H1 (cell line): Measurements from ENCODE around the gene ZP2.

Source experiments
- EP300 ChIP-seq, 2 experiments: IDR thresholded peaks; 1 replicate in 1 of 2; 2 replicates in 1 of 2; pipeline ENCODE4 v1.6.1; 2011 to 2012; ENCODE audit warnings: low read depth in 2 of 2, low read length in 2 of 2, mild to moderate bottlenecking in 2 of 2, borderline replicate concordance in 1 of 2, inconsistent platforms in 1 of 2, moderate library complexity in 1 of 2
- POLR2A ChIP-seq, 2 experiments: IDR thresholded peaks; 1 replicate in 1 of 2; 2 replicates in 1 of 2; pipeline ENCODE4 v1.6.1; 2011; ENCODE audit warnings: low read depth in 2 of 2, low read length in 2 of 2, mild to moderate bottlenecking in 2 of 2; ENCODE audit errors: control extremely low read depth in 1 of 2
- TF ChIP-seq, protein P1 (sequence below): fragments of 300-600 bp; sonication (generic); IDR thresholded peaks from 2 replicates; pipeline ENCODE4 v1.7.1; 2012; ENCODE audit warnings: low read length, moderate library complexity, mild to moderate bottlenecking, inconsistent platforms; ENCODE audit not compliant: insufficient replicate concordance
- TF ChIP-seq, protein P2 (sequence below), 3 experiments: IDR thresholded peaks; 1 replicate in 2 of 3; 2 replicates in 1 of 3; pipeline versions ENCODE4 v1.5.1 to v1.6.1; 2011; ENCODE audit warnings: low read length in 3 of 3, mild to moderate bottlenecking in 3 of 3, inconsistent platforms in 2 of 3, low read depth in 1 of 3, moderate library complexity in 1 of 3; ENCODE audit not compliant: insufficient read depth in 1 of 3; ENCODE audit errors: control extremely low read depth in 1 of 3

GRCh38 chr16:21172650-21173049 lies 38.7 kb downstream of the ZP2 start:
- TF ChIP-seq, protein P1, sequence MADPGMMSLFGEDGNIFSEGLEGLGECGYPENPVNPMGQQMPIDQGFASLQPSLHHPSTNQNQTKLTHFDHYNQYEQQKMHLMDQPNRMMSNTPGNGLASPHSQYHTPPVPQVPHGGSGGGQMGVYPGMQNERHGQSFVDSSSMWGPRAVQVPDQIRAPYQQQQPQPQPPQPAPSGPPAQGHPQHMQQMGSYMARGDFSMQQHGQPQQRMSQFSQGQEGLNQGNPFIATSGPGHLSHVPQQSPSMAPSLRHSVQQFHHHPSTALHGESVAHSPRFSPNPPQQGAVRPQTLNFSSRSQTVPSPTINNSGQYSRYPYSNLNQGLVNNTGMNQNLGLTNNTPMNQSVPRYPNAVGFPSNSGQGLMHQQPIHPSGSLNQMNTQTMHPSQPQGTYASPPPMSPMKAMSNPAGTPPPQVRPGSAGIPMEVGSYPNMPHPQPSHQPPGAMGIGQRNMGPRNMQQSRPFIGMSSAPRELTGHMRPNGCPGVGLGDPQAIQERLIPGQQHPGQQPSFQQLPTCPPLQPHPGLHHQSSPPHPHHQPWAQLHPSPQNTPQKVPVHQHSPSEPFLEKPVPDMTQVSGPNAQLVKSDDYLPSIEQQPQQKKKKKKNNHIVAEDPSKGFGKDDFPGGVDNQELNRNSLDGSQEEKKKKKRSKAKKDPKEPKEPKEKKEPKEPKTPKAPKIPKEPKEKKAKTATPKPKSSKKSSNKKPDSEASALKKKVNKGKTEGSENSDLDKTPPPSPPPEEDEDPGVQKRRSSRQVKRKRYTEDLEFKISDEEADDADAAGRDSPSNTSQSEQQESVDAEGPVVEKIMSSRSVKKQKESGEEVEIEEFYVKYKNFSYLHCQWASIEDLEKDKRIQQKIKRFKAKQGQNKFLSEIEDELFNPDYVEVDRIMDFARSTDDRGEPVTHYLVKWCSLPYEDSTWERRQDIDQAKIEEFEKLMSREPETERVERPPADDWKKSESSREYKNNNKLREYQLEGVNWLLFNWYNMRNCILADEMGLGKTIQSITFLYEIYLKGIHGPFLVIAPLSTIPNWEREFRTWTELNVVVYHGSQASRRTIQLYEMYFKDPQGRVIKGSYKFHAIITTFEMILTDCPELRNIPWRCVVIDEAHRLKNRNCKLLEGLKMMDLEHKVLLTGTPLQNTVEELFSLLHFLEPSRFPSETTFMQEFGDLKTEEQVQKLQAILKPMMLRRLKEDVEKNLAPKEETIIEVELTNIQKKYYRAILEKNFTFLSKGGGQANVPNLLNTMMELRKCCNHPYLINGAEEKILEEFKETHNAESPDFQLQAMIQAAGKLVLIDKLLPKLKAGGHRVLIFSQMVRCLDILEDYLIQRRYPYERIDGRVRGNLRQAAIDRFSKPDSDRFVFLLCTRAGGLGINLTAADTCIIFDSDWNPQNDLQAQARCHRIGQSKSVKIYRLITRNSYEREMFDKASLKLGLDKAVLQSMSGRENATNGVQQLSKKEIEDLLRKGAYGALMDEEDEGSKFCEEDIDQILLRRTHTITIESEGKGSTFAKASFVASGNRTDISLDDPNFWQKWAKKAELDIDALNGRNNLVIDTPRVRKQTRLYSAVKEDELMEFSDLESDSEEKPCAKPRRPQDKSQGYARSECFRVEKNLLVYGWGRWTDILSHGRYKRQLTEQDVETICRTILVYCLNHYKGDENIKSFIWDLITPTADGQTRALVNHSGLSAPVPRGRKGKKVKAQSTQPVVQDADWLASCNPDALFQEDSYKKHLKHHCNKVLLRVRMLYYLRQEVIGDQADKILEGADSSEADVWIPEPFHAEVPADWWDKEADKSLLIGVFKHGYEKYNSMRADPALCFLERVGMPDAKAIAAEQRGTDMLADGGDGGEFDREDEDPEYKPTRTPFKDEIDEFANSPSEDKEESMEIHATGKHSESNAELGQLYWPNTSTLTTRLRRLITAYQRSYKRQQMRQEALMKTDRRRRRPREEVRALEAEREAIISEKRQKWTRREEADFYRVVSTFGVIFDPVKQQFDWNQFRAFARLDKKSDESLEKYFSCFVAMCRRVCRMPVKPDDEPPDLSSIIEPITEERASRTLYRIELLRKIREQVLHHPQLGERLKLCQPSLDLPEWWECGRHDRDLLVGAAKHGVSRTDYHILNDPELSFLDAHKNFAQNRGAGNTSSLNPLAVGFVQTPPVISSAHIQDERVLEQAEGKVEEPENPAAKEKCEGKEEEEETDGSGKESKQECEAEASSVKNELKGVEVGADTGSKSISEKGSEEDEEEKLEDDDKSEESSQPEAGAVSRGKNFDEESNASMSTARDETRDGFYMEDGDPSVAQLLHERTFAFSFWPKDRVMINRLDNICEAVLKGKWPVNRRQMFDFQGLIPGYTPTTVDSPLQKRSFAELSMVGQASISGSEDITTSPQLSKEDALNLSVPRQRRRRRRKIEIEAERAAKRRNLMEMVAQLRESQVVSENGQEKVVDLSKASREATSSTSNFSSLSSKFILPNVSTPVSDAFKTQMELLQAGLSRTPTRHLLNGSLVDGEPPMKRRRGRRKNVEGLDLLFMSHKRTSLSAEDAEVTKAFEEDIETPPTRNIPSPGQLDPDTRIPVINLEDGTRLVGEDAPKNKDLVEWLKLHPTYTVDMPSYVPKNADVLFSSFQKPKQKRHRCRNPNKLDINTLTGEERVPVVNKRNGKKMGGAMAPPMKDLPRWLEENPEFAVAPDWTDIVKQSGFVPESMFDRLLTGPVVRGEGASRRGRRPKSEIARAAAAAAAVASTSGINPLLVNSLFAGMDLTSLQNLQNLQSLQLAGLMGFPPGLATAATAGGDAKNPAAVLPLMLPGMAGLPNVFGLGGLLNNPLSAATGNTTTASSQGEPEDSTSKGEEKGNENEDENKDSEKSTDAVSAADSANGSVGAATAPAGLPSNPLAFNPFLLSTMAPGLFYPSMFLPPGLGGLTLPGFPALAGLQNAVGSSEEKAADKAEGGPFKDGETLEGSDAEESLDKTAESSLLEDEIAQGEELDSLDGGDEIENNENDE: no peak
- TF ChIP-seq, protein P2, sequence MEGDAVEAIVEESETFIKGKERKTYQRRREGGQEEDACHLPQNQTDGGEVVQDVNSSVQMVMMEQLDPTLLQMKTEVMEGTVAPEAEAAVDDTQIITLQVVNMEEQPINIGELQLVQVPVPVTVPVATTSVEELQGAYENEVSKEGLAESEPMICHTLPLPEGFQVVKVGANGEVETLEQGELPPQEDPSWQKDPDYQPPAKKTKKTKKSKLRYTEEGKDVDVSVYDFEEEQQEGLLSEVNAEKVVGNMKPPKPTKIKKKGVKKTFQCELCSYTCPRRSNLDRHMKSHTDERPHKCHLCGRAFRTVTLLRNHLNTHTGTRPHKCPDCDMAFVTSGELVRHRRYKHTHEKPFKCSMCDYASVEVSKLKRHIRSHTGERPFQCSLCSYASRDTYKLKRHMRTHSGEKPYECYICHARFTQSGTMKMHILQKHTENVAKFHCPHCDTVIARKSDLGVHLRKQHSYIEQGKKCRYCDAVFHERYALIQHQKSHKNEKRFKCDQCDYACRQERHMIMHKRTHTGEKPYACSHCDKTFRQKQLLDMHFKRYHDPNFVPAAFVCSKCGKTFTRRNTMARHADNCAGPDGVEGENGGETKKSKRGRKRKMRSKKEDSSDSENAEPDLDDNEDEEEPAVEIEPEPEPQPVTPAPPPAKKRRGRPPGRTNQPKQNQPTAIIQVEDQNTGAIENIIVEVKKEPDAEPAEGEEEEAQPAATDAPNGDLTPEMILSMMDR (IDR thresholded peaks at IDR 0.05; ENCODE audit: control extremely low read depth in 1 of 3, insufficient read depth in 1 of 3, low read depth in 1 of 3, low read length in 3 of 3): no peak
- TF ChIP-seq POLR2A (IDR thresholded peaks at IDR 0.05; ENCODE audit: control extremely low read depth in 1 of 2, low read depth in 2 of 2, low read length in 2 of 2) (no peak), EP300 (IDR thresholded peaks at IDR 0.05; ENCODE audit: borderline replicate concordance in 1 of 2, low read depth in 2 of 2, low read length in 2 of 2) (no peak)
